Neural cell (in vitro differentiated cells): ENCODE results near the gene CLEC19A. TPM values are rescaled to one million over a fixed set of nuclear protein-coding genes. Genes with fewer than 3 reads are reported as not detected.

Experiments
- H2AFZ ChIP-seq: fragments of 200-600, 300-800 bp; sonication (generic), shearing (Covaris generic); 2 replicates; pipeline ENCODE4 v1.6.0; 2014; ENCODE audit warnings: low read depth, mild to moderate bottlenecking, antibody characterized with exemption, low read length, moderate library complexity
- H3F3A ChIP-seq: fragments of 200-600 bp; shearing (Covaris generic); 2 replicates; pipeline ENCODE4 v1.6.1; 2016; ENCODE audit warnings: mild to moderate bottlenecking, moderate library complexity, mixed read lengths, antibody characterized with exemption, low read length; ENCODE audit not compliant: insufficient read depth, poor library complexity, severe bottlenecking
- H3K27ac ChIP-seq: fragments of 200-600, 300-800 bp; sonication (generic), shearing (Covaris generic); 2 replicates; pipeline ENCODE4 v1.5.1; 2014; ENCODE audit warnings: mild to moderate bottlenecking, low read length, moderate library complexity
- H3K27me3 ChIP-seq: fragments of 300-800, 200-600 bp; sonication (generic), shearing (Covaris generic); 2 replicates; pipeline ENCODE4 v1.6.0; 2014; ENCODE audit warnings: mild to moderate bottlenecking, low read depth, low read length, moderate library complexity; ENCODE audit not compliant: insufficient read depth
- H3K36me3 ChIP-seq: fragments of 300-800, 200-600 bp; sonication (generic), shearing (Covaris generic); 2 replicates; pipeline ENCODE4 v1.5.1; 2014; ENCODE audit warnings: mild to moderate bottlenecking, antibody characterized with exemption, low read length, moderate library complexity; ENCODE audit not compliant: insufficient read depth
- H3K4me2 ChIP-seq: fragments of 300-800, 200-600 bp; sonication (generic), shearing (Covaris generic); 2 replicates; pipeline ENCODE4 v1.6.0; 2014; ENCODE audit warnings: mild to moderate bottlenecking, low read length
- H3K4me3 ChIP-seq: fragments of 300-800, 200-600 bp; sonication (generic), shearing (Covaris generic); 2 replicates; pipeline ENCODE4 v1.5.1; 2014; ENCODE audit warnings: mild to moderate bottlenecking, low read length, moderate library complexity
- H3K79me2 ChIP-seq: fragments of 200-600 bp; shearing (Covaris generic); replicated peaks from 2 replicates; pipeline ENCODE4 v1.6.0; 2014; ENCODE audit warnings: mild to moderate bottlenecking, low read length, moderate library complexity; ENCODE audit not compliant: insufficient read depth
- H3K9ac ChIP-seq: fragments of 300-800, 200-600 bp; sonication (generic), shearing (Covaris generic); 2 replicates; pipeline ENCODE4 v1.6.1; 2016; ENCODE audit warnings: mild to moderate bottlenecking, low read length, mixed read lengths
- H3K9me2 ChIP-seq: fragments of 200-600 bp; shearing (Covaris generic); 2 replicates; pipeline ENCODE4 v1.6.1; 2016; ENCODE audit warnings: mild to moderate bottlenecking, low read length, mixed read lengths; ENCODE audit not compliant: insufficient read depth
- H3K9me3 ChIP-seq: fragments of 200-600, 300-800 bp; sonication (generic), shearing (Covaris generic); 2 replicates; pipeline ENCODE4 v1.6.1; 2016; ENCODE audit warnings: mild to moderate bottlenecking, mixed run types, low read length, moderate library complexity, mixed read lengths
- H4K20me1 ChIP-seq: fragments of 200-600 bp; shearing (Covaris generic); 2 replicates; pipeline ENCODE4 v1.6.1; 2016; ENCODE audit warnings: mild to moderate bottlenecking, mixed run types; ENCODE audit not compliant: insufficient read depth
- CTCF ChIP-seq: fragments of 450-650 bp; IDR thresholded peaks from 2 replicates; pipeline ENCODE4 v1.5.1; 2014; ENCODE audit warnings: antibody characterized with exemption, mild to moderate bottlenecking, moderate library complexity; ENCODE audit not compliant: poor library complexity, severe bottlenecking
- EP300 ChIP-seq: fragments of 450-650 bp; conservative IDR thresholded peaks from 2 replicates; pipeline ENCODE4 v1.6.1; 2014; ENCODE audit warnings: antibody characterized with exemption, mild to moderate bottlenecking, moderate library complexity; ENCODE audit not compliant: poor library complexity, severe bottlenecking
- EZH2 ChIP-seq: fragments of 200-600, 300-800 bp; shearing (Covaris generic), sonication (generic); IDR thresholded peaks from 2 replicates; pipeline ENCODE4 v1.6.1; 2014; ENCODE audit warnings: antibody characterized with exemption, low read length, borderline replicate concordance, mild to moderate bottlenecking; ENCODE audit not compliant: insufficient read depth, poor library complexity, severe bottlenecking
- MXI1 ChIP-seq: fragments of 450-650 bp; conservative IDR thresholded peaks from 2 replicates; pipeline ENCODE4 v1.6.1; 2014; ENCODE audit warnings: antibody characterized with exemption, mild to moderate bottlenecking; ENCODE audit not compliant: poor library complexity, severe bottlenecking
- POLR2AphosphoS5 ChIP-seq: IDR thresholded peaks from 2 replicates; pipeline ENCODE4 v1.6.1; 2012
- RAD21 ChIP-seq: fragments of 450-650 bp; conservative IDR thresholded peaks from 2 replicates; pipeline ENCODE4 v1.6.1; 2014; ENCODE audit warnings: antibody characterized with exemption, mild to moderate bottlenecking, moderate library complexity
- REST ChIP-seq: IDR thresholded peaks from 2 replicates; pipeline ENCODE4 v1.6.1; 2012; ENCODE audit warnings: borderline replicate concordance
- SMC3 ChIP-seq: fragments of 450-650 bp; conservative IDR thresholded peaks from 2 replicates; pipeline ENCODE4 v1.6.1; 2014; ENCODE audit warnings: antibody characterized with exemption, mild to moderate bottlenecking, moderate library complexity; ENCODE audit not compliant: poor library complexity
- TAF1 ChIP-seq: IDR thresholded peaks from 2 replicates; pipeline ENCODE4 v1.6.1; 2012; ENCODE audit warnings: low read depth
- polyA plus RNA-seq: library from polyadenylated mRNA; depleted of rRNA; stranded (reverse); fragments of >200 nt; gene quantifications from 2 replicates; pipeline ENCODE4 v1.2.3, GENCODE V29; 2014

The CLEC19A gene
- polyA plus RNA-seq, 1 donor from 2014 or later = not detected

GRCh38 chr16:19281246-19281645 is 4.3 kb upstream of the CLEC19A start:
- Histone ChIP-seq H4K20me1 (no peaks in the 10 kb centered on the region), H3K79me2 (no peaks in the 10 kb centered on the region), H3F3A (no peaks in the 10 kb centered on the region), H3K4me2 (no peak overlapping the region), H3K9me2 (no peaks in the 10 kb centered on the region), H3K9me3 (no peaks in the 10 kb centered on the region), H3K9ac (no peak overlapping the region), H3K27me3 (no peaks in the 10 kb centered on the region), H2AFZ (no peak overlapping the region), H3K4me3 (no peak overlapping the region), H3K27ac (no peak overlapping the region), H3K36me3 (no peaks in the 10 kb centered on the region)
- TF ChIP-seq CTCF (no peak), TAF1 (no peak), POLR2AphosphoS5 (no peak), REST (no peak), MXI1 (no peak), EZH2 (no peak)

GRCh38 chr16:19282101-19282500 is 3.4 kb upstream of the CLEC19A start:
- Histone ChIP-seq H3K36me3 (no peaks in the 10 kb centered on the region), H3K4me3 (no peak overlapping the region), H4K20me1 (no peaks in the 10 kb centered on the region), H3K9me3 (no peaks in the 10 kb centered on the region), H3K27me3 (no peaks in the 10 kb centered on the region), H2AFZ (no peak overlapping the region), H3K79me2 (no peaks in the 10 kb centered on the region), H3K9ac (no peak overlapping the region), H3K27ac (no peak overlapping the region), H3K9me2 (no peaks in the 10 kb centered on the region), H3F3A (no peaks in the 10 kb centered on the region), H3K4me2 (no peak overlapping the region)
- TF ChIP-seq MXI1 (no peak), CTCF (no peak), EZH2 (no peak), POLR2AphosphoS5 (no peak), TAF1 (no peak), EP300 (no peak), RAD21 (no peak), REST (no peak), SMC3 (no peak)
